Raji (cell line): Measurements from ENCODE around the gene MTFR1L.

ENCODE experiments used
- POLR2A ChIP-seq: IDR thresholded peaks from 2 replicates; pipeline ENCODE4 v1.6.1; 2011; ENCODE audit warnings: low read depth, low read length, control low read depth; ENCODE audit not compliant: insufficient read depth

Gene MTFR1L

DNA sequence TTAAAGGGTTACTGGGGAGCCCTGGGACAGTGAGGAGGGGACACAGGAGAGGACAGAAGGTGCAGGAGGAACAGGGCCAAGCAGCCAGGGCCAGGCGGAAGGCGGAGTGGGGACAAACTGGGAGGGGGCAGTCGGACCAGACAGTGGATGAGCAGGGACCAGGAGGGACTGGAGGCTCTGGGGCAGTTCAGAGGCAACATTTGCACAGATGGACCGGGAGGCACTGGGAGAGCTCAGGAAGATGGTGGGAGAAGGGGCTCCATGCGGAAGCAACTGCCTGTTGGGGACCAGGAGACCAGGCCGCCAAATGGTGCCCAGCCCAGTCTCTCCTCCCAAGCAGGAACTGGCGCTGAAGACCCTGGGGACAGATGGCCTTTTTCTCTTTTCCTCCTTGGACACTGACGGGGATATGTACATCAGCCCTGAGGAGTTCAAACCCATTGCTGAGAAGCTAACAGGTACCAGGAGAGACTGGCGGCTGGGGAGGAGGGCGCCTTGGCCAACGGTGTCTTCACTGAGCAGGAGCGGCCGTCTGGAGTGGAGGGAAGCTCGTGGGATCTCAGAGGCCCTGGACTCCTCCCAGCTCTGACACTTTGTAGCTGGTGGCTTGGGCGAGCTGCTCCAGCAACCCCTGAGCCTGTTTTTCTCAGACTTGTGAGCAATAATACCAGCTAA lies 18.9 kb upstream of the MTFR1L start:
- no peak for TF ChIP-seq POLR2A

DNA sequence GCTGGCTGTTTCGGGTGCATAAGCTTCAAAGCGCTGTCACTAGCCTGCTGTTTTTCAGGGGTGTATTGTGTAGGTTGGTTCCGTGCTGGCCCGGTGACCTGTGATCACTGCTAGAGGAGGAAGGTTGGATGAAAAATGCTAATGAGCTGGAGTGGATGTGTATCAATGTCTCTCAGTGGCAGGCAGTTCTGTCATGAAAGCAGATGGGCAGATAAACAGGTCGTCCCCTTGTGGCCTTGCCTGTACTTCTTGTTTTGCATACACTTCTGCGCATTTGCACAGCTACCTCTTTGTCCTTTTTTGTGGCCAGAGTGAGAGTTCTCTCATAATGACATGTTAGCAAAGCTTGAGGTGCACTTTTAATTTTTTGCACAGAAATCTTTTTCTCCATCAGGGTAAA lies 16.8 kb upstream of the MTFR1L start:
- no peak for TF ChIP-seq POLR2A

DNA sequence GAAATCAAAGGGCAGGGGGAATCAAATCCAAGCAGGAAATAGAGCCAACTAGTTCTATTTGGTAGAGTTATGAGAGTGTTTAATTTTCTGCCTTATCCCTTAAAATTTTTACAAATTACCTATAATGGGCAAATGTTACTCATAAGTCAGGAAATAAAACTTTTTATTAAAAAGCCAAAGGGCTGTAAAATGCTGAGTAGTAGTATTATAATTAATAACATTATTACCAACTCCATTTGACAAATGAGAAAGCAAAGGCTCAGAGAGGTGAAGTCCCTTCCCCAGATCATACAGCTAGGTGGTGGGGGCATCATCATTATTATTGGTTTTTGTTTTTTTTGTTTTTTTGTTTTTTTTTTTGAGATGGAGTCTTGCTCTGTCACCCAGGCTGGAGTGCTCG lies 16.4 kb upstream of the MTFR1L start:
- no peak for TF ChIP-seq POLR2A

DNA sequence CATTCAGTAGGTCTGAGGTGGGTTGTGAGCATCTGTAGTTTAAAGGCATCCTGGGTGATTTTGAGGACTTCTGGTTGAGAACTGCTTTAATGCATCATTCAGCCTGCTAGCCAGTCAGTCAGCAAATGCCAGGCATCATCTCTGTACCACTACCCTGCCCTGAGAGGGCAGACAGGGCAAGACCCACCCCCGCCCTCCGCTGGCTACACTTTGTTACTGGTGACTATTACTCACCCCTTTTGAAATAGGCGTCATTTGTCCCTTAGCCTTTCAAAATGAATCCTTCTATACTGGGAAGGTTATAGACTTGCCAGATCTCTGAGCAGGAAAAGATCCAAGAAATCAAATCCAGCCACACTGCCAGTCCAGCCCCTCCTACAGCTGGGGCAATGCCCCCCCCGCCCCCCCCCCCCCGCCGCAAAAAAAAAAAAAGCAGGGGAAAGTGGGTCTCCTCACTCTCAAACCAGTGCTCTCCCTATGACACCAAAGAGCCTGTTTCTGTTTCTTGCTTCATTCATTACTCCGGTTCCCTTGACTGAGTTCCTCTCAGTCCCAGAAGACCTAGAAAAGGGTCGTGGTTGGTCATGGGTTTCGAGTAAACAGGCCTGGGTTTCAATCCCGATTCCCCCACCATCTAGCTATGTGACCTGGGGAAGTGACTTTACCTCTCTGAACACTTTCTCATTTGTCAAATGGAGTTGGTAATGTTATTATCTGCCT lies 15.3 kb upstream of the MTFR1L start:
- no peak for TF ChIP-seq POLR2A

DNA sequence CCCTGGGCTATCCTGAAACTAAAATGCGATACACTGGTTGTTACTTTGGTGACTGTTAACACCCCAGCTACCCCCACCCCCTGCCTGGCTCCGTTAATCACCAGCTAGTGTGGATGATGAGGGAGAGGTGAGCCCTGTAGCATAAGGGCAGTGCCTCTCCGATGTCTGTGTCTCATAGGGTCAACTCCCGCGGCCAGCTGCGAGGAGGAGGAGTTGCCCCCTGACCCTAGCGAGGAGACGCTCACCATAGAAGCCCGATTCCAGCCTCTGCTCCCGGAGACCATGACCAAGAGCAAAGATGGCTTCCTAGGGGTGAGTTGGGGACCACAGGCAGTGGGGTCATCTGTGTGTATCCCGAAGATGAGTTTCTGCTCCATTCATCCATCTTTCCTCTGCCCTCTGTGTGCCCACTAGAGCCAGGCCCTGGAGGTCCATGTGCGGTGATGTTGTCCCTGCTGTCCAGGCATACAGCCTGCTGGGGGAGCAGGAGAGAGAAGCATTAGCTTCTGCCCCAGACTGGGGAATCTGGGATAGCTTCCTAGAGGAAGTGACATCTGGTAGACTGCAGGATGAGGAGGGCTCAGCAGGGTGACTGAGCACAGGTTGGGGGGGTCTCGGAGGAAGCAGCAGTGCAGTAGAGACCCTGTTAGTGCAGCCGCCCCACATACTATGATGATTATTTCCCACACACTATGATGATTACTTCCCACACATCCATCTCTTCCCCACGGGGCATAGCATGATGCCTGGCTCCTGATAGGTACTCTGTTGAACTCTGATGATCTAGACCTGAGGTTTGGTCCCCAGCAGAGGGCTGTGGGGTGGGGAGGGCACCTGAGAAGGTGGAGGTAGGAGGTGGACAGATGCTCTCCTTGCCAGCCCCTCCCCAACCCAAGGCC lies 14.5 kb upstream of the MTFR1L start:
- no peak for TF ChIP-seq POLR2A

DNA sequence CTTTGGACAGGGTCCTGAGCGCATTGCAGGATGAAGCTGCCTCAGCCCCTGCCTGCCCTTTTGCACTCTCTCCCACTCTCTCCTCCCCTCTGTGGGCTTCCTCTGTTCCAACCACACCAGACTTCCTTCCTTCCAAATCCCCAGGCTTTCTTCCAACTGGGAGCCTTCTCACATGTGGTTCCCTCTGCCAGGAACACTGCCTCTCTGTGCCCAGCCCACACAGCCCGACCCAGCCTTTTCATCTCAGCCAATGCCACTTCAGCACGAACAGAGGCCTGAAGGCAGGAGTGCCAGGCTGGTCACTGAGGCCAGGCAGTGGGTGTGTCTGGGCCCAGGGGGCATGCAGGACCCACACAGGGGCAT lies 13.9 kb upstream of the MTFR1L start:
- TF ChIP-seq POLR2A = no peak

DNA sequence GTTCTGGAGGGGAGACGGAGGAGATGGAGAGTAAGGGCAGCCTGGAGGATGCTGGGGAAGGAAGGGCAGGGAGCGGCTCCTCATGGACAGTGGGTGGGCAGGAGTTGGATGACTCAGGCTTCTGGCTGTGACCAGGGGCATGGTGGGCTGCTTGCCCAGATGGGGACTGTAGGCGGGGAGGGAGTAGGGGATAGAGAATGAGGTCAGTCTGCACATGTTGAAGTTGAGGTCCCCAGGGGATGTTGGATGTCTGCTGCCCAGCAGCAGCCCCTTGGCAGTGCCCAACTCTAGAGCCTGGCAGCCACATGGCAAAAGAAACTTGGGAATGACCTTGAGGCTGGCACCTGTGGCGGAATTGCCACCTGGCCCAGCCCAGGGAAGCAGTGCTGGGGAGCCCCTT lies 13.3 kb upstream of the MTFR1L start:
- TF ChIP-seq POLR2A = no peak

DNA sequence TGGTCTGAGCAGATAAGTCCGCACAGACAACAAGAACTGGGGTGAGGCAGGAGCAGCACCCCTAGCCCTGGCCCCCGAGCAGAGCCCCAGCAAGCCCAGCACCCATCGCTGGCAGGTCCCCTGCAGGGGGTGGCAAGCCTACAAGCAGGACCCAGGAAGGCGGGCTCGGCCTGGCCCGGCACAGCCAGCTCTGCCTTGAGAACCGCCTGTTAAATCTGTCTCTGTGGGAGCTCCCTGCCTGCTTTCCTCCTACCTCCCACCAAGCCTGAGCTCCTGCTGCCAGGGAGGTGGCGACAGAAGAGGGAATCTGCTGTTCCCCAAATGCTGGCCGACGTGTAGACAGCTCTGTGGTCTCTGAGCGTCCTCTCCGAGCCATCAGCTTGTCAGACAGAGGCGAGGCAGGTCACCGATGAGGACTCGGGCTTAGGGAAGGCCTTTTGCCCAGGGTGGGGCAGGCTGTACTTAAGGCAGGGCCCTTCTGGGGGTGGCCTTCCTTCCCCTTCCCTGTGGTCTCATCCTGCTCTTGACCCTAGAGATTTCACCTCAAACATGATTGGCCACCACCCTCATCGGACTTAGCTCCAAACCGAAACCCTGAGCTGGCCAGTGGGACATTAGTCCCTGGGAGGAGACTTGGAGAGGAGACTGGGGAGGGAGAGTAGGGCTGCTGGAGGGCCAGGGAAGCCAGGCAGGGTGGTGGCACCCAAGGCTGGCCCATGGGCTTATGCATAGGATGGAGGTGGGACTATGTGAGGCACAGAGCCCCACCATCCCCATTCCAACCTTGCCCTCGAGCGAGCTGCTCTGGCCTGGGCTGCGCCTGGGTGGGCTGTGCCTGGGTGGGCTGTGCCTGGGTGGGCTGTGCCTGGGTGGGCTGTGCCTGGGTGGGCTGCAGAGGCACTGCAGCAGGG lies 12.0 kb upstream of the MTFR1L start:
- no peak for TF ChIP-seq POLR2A

DNA sequence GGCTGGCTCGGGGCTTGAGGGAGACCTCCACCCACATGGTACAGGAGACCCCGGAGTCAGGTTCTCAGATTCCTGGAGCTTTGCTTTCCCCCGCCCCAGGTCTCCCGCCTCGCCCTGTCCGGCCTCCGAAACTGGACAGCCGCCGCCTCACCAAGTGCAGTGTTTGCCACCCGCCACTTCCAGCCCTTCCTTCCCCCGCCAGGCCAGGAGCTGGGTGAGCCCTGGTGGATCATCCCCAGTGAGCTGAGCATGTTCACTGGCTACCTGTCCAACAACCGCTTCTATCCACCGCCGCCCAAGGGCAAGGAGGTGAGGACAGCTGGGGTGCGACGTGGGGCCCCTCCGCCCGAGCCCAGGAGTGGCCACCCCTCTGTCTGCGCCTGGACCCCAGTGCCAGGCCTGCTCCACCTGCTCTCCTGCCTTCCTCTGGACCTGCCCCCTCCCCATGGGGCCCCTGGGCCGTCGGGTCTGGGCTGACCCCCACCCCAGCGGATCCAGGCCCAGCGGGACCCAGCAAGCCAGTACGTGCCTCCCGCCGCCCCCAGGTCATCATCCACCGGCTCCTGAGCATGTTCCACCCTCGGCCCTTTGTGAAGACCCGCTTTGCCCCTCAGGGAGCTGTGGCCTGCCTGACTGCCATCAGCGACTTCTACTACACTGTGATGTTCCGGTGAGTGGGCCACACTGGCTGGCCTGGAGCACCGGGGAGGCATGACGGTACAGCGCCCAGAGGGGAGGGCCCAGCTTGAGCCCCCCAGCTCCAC lies 11.1 kb upstream of the MTFR1L start:
- TF ChIP-seq POLR2A = no peak

DNA sequence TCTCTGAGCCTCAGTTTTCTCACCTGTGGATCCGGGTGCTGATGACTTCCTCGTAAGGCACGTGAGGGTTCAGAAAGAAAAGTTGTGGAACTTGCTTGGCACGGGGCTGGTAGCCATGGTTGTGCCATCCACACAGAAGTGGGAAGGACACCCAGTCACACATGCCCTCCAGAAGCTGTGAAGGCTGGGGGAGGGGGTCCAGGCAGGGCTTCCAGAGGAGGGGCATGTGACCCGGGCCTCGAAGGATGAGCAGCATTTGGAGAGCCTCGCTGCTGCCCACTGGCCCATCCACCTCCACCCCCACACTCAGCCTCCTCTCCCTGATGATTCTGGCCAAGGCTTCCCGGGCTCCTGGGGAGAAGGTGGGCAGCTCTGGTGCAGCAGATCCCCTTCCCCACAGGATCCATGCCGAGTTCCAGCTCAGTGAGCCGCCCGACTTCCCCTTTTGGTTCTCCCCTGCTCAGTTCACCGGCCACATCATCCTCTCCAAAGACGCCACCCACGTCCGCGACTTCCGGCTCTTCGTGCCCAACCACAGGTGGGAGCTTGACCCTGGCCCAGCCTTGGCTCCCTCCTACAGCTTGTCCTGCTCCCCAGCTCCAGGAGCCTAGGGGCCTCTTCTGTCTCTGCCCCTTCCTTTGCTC lies 10.3 kb upstream of the MTFR1L start:
- TF ChIP-seq POLR2A = no peak

DNA sequence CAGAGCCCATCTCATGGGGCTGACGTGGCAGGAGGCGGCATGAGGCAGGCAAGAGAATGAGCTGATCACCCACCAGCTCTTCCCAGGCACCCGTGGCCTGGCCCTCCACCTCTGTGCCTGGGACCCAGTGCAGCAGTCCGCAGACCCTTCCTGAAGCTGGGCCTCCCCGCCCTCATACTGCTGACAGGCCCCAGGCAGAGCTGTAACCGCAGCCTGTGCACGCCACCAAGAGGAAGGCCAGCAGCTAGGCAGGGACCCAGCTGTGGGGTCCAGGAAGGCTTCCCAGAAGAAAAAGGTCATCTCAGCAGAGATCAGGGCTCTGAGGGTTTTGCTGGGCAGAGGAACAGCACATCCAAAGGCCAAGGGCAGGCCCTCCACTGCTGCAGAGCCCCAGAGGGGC lies 9.8 kb upstream of the MTFR1L start:
- TF ChIP-seq POLR2A = no peak

DNA sequence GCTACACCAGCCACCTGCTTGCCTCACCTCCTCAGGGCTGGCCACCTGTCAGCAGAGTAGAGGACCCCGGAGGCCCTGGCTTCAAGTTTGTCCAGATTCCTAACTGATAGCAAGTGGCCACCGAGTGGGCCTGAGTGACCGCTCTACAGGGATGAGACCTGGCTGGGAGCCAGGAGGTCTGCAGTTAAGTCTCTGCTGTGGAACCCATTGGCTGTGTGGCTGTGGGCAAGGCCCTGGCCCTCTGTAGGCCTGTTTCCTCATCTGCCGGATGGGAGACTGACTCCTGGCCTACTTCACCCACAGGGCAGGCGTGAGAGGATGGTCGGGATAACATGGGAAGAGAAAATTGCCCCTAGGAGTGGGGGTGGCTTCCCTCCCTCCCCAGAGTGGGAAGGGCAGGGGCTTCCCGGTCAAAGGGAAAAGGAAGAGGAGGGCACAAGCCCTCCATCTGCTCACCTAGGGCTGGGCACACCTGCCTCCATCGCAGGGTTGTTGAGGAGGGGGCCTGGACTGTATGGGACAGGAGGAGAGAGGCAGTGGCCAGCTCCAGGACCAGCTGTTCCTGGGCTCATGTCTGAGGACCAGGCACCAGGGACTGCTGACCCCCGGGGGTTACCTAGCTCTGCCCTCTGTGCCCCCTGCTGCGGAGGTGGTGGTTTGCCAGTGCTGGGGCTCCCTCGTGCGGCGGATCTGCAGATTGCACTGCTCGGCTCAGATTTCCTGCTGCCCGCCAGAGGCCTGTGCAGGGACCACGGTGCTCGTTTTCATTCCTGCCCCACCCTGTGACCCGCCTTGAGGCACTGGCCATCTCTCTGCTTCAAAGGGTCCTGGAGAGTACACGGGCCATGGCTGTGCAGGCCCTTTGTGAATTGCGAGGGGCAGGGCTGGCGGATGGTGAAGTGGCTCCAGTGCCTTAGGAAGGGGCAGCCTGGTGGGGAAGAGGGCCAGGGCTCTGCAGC lies 9.1 kb upstream of the MTFR1L start:
- TF ChIP-seq POLR2A = no peak
